ENCODE measurements around the gene WDR62.
"Not testable (repeated sequence)": the region's sequence is repeated elsewhere in the genome, so short reads cannot be mapped to it uniquely, and the experiment has no call there.

The WDR62 gene

DNA sequence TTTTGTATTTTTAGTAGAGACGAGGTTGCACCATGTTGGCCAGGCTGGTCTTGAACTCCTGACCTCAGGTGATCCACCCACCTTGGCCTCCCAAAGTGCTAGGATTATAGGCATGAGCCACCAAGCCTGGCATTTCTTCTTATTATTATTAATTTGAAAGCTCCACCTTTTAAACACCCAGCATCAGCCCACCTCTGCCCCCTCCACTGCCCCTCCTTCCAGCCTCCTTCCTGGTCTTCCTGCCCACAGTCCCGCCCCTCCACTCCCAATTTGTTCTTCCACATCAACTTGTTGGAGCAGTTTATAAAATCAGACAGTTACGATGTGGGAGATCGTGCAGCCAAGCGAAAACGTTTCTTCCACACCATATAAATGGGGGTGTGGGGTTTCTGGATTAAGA, 14.2 kb upstream of the WDR62 start:
- no peak for DNase-seq (ENCODE audit: low read depth)

- not testable (repeated sequence) for DNase-seq (ENCODE audit: low read depth)
Measured at GRCh38 chr19:36041092-36041491, 13.6 kb upstream of the WDR62 start.

DNA sequence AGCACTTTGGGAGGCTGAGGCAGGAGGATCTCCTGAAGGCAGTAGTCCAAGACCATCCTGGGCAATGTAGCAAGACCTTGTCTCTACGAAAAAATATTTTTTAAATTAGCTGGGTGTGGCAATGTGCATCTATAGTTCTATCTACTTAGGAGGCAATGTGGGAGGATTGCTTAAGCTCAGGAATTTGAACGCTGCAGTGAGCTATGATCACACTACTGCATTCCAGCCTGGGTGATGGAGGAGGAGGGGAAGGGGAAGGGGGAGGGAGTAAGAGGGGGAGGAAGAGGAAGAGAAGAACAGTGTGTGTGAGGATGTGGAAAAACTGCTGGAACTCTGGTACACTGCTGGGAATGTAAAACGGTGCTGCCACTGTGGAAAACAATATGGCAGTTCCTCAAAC, 12.9 kb upstream of the WDR62 start:
- peak; percentile 54 for DNase-seq (ENCODE audit: low read depth)

DNA sequence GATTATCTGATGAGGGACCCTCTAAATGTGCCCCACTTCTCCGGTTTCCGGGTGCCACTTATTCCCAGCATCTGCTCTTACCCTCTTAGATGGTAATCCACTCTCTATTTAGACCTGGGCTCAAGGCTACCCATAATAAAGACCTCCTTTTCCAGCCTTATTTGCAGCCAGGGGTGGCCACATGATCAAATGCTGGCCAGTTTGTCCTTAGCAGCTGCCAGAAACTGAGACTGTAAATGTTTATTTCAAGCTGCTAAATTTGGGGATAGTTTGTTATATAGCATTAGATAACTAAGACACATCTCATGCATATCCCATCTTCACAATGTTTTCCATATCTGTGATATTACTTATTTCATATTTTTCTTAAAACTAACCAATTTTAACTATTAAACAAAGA, 10.7 kb upstream of the WDR62 start:
- no peak for DNase-seq (ENCODE audit: low read depth)

- DNase-seq (ENCODE audit: low read depth) = no peak
Measured at GRCh38 chr19:36046443-36047050, 8.2 kb upstream of the WDR62 start.

DNA sequence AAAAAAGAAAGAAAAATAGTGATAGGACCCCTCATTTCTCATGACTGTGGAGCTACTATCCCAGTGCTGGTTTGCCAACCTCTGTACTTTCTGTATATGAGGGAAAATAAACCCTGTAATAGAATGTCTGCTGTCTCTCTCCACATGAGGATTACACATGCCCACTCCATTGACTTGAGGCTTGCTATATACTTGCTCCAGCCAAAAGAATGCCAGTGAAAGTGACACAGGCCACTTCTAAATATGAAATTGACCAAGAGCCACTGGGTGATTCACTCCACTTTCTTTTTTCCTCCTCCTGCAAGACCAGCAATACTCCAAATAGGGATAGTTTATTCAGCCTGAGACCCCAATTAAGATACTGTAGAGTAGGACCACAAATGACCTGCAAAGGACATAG, 6.9 kb upstream of the WDR62 start:
- no peak for DNase-seq (ENCODE audit: low read depth)

DNA sequence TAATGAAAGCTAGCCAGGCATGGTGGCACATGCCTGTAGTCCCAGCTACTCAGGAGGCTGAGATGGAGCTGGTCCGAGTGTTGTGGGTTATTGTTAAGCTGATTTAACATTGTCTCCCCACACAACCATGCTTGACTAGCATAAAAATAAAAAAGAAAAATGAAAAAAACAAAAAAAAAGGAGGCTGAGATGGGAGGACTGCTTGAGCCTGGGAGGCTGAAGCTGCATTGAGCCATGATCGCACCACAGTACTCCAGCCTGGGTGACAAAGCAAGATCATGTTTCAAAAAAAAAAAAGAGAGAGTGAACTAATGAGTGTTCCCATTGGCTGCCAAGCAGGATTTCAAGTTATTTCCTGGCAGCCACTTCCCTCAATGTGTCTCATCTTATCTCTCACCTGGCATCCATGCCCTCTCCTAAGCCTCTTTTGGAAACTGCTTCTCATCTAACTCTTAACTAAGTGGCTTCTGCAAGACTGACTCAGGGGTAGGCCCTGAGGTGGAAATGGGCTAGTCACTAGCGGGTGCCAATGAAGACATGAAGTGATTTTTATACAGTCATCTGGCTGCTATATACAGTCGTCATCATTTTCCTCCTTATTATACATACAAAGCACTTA, 5.5 kb upstream of the WDR62 start:
- DNase-seq (ENCODE audit: low read depth) = no peak

DNA sequence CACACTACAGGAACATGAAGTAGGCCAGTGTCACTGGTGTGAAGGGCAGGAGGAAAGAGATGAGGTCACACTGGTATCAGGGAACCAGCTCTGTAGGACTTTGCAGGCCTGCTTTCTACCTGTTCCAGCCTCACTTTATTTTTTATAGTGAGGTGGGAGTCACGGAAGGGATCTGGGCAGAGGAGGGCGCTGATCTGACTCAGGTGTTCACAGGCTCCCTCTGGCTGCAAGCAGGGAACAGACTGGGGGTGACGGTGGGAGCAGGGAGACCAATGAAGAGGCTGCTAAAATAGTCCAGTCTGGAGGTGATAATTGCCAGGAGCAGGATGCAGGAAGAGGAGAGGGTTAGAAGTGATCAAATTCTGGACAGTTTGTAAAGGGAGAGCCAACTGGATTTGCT, 3.5 kb upstream of the WDR62 start:
- no peak for DNase-seq (ENCODE audit: low read depth)

- DNase-seq (ENCODE audit: low read depth) = no peak
Measured at GRCh38 chr19:36051637-36052036, 3.1 kb upstream of the WDR62 start.

DNA sequence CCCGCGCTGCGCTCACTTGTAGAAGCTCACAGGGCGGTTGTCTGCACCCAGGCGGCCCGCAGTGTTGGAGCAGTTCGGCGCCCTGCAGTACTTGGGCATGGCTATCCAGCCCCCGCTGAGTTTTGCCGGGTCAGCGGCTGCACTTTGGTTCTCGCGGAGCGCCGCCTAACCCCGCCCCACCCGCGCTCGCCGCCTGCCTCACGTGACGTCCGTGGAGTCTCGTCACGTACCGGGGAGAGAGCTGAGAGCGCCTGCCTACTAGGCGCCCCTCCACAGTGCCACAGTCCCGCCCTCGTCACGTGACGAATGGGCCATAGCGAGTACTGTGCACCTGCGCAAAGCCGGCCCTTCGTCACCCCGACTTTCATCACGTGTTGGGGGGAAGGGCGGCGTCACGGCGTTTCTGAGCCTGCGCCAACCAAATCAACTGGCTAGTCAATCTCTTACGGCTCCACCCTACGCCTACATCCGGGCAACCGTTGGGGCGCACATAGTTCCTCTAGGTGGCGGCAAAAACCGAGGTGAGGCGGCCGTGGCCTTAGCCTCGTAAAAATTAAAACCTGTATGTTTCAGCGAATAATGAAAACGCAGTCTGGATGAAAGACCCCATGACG, 471 bp upstream of the WDR62 start, which contains the start of gene THAP8:
Gene THAP8 (minus strand): TSS at position 167 of the 614 bp plus-strand sequence. CDS start 68 bp downstream, at position 99.
- peak; percentile 98 for DNase-seq (ENCODE audit: low read depth)

DNA sequence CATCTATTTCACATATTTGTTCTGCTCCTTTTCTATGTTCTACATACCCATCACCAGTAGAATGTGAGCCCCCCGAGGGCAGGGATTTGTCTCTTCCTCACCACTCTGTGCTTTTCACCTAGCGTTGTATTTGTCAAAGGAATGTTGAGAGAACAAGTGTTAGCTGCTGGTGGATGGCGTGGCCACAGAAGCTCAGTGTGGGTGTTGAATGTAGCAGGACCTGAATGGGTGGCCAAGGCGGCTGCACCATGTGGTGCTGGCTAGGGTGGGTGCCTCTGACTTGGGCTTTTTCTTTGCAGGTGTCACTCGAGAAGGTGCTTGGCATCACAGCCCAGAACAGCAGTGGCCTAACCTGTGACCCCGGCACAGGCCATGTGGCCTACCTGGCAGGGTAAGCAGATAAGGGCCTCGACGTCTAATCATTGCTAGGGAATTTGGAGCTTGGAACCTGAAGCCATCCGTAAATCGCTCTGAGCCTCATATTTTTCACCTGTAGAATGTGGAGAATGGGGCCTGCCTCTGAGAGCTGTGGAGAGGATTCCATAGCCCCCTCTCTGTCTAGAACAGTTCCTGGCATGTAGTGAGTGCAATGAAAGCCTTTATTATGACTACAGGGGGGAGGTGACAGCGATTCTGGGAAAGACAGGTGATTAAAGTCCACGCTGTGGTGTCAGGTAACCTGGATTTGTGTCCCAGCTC, 3.9 kb downstream of the WDR62 start:
- DNase-seq (ENCODE audit: low read depth) = no peak

DNA sequence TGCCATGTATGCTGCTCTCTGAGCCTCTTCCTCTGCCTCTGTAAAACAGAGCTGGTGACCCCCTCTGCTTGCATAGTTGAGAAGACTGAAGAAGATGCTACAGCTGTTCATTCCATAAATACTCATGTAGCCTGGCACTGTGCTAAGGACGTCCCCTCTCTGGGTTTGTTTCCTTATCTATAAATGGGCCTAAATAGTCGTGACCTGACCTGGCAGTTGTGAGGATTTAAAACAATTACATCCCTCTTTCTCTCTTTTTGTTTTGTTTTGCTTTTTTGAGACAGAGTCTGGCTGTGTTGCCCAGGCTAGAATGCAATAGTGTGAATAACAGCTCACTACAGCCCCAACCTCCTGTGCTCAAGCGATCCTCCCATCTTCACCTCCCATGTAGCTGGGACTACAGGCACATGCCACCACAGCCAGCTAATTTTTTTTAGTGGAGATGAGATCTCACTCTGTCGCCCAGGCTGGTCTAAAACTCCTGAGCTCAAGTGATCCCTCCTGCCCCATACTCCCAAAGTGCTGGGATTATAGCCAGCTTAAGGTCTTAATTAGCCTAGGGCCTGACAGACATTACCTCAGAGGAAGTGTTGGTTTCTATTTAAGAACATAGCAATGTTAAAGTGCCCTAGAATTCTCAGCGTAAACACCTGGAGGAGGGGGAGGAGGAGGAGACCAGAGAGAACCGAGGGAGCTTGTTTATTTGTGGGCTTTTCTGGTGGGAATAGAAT, 4.6 kb downstream of the WDR62 start:
- DNase-seq (ENCODE audit: low read depth) = no peak

DNA sequence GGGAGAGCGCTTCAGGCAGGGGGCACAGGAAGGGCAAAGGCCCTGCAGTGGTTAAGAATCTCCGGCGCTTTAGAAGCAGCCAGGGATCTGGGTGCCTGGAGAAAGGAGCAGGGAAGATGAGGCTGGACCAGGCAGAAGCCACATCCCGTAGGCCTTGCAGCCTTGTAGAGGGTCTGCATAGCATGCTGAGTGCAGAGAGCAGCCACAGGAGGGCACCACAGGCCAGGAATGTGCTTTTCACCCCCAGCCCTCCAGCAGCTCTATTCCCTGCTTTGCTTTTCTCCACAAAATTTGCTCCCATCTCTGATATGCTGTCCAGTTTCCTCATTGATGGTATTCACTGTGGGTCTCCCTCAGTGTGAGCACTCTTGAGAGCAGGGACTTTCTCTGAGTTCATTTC, 5.7 kb downstream of the WDR62 start:
- peak; percentile 53 for DNase-seq (ENCODE audit: low read depth)

DNA sequence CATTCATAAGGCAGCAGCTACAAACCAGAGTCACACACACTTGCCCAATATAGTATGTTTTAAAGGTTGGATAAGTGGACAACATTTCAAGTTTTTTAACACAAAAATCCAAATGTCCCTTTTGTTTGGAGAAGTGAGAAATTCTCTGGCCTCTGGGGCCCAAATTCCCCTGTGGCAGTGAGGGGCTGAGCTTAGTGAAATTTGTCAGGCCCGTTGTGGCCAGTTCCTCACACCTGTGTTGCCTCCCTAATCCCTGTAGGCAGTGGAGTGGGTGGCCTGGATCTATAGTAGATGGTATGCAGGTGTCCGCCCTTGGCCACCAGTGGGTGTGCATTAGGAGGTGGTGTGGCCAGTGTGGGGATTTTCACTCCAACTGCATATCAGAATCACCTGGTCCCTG, 6.7 kb downstream of the WDR62 start:
- DNase-seq (ENCODE audit: low read depth) = no peak

- DNase-seq (ENCODE audit: low read depth) = no peak
Measured at GRCh38 chr19:36064826-36065225, 10.1 kb downstream of the WDR62 start.

DNA sequence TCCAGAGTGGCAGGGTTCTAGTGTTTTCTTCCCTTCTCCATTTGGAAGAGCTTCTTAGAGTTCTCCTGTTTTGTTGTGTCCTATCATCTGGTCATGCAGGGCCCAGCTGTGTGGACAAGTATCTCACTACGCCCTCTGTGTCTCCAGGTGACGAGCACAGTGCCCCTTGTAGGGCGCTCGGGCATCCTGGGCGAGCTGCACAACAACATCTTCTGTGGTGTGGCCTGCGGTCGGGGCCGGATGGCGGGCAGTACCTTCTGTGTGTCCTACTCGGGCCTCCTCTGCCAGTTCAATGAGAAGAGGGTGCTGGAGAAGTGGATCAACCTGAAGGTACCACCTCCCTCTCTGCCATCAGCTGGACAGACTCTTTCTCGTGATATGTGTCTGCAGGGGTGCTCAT, 13.0 kb downstream of the WDR62 start:
- DNase-seq (ENCODE audit: low read depth) = no peak

- not testable (repeated sequence) for DNase-seq (ENCODE audit: low read depth)
Measured at GRCh38 chr19:36068810-36069499, 14.3 kb downstream of the WDR62 start.

- no peak for DNase-seq (ENCODE audit: low read depth)
Measured at GRCh38 chr19:36072081-36072480, 17.4 kb downstream of the WDR62 start.

DNA sequence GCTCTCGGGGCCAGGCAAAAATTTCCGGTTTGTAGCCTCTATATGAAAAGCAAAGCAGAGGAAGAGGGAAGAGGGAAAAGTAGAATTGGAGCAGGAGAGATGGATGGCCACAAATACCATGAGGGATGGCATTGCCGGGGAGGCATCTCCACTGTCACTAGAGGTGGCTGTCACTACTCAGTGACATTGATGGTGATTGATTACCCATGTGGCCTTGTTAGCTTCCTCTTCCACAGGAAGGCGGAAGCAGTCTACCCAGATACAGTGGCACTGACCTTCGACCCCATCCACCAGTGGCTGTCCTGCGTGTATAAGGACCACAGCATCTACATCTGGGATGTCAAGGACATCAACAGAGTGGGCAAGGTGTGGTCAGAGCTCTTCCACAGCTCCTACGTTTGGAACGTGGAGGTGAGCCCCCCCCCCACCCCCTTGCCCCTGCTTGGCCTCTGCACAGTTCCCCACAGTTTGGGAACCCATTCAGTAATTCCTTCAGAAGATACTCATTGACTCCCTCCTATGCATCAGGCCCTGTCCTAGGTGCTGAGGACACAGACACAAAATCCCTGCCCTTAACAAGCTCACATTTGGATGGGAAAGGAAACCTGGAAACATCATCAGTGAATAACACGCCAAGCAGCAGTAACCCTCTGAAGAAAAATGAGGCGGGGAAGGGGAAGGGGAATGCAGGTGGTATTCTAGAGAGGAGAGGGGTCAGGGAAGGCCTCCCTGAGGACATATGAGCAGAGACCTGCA, 18.6 kb downstream of the WDR62 start:
- no peak for DNase-seq (ENCODE audit: low read depth)

- DNase-seq (ENCODE audit: low read depth) = no peak
Measured at GRCh38 chr19:36079389-36079945, 24.8 kb downstream of the WDR62 start.

DNA sequence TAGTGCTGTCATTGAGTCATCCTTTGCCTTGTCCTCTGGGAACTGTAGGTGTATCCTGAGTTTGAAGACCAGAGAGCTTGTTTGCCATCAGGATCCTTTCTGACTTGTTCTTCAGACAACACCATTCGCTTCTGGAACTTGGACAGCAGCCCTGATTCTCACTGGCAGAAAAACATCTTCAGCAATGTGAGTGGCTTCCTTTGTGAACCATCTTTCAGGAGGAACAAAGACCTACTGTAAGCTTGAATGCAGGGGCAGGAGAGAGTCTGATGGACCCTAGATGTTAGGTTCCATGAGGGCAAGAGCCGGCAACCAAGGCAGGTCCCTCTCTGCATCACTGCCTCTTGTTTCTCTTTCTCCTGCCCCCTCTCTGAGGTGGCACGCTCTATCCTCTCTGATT, 26.7 kb downstream of the WDR62 start:
- no peak for DNase-seq (ENCODE audit: low read depth)
